GM12891 (cell line): Measurements from ENCODE around the gene MAPK4.

ENCODE experiments used
- POLR2A ChIP-seq: IDR thresholded peaks from 2 replicates; pipeline ENCODE4 v1.6.1; 2011; ENCODE audit warnings: low read depth, low read length, control low read depth
- POLR2AphosphoS5 ChIP-seq: IDR thresholded peaks from 2 replicates; pipeline ENCODE4 v1.6.1; 2011; ENCODE audit warnings: low read depth, low read length, control low read depth
- SPI1 ChIP-seq: IDR thresholded peaks from 2 replicates; pipeline ENCODE4 v1.6.1; 2011; ENCODE audit warnings: low read depth, low read length, control low read depth

- TF ChIP-seq SPI1 (no peak), POLR2AphosphoS5 (no peak), POLR2A (no peak)
These were observed 119.2 kb downstream of the MAPK4 start for GRCh38 chr18:50679056-50679455.
